ENCODE data around the gene KCNQ1.

Gene KCNQ1

DNA sequence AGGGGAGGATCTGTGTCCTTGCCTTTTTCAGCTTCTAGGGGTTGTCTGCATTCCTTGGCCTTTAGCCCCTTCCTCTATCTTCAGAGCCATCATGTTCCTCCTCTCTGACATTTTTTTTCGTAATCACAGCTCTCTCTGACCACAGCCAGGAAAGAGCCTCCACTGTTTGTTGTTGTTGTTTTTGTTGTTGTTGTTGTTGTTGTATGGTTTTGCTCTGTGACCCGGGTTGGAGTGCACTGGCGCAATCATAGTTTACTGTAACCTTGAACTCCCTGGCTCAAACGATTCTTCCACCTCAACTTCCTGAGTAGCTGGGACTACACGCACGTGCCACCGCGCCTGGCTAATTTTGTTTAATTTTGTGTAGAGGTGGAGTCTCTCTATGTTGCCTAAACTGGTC lies 310.3 kb downstream of the KCNQ1 start:
- TF ChIP-seq, protein P1, sequence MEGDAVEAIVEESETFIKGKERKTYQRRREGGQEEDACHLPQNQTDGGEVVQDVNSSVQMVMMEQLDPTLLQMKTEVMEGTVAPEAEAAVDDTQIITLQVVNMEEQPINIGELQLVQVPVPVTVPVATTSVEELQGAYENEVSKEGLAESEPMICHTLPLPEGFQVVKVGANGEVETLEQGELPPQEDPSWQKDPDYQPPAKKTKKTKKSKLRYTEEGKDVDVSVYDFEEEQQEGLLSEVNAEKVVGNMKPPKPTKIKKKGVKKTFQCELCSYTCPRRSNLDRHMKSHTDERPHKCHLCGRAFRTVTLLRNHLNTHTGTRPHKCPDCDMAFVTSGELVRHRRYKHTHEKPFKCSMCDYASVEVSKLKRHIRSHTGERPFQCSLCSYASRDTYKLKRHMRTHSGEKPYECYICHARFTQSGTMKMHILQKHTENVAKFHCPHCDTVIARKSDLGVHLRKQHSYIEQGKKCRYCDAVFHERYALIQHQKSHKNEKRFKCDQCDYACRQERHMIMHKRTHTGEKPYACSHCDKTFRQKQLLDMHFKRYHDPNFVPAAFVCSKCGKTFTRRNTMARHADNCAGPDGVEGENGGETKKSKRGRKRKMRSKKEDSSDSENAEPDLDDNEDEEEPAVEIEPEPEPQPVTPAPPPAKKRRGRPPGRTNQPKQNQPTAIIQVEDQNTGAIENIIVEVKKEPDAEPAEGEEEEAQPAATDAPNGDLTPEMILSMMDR (IDR thresholded peaks at IDR 0.05; ENCODE audit: borderline replicate concordance, insufficient read depth, low read depth, low read length): no peak
- H3K4me3 ChIP-seq (ENCODE audit: low read depth, low read length): no peak overlapping the region

DNA sequence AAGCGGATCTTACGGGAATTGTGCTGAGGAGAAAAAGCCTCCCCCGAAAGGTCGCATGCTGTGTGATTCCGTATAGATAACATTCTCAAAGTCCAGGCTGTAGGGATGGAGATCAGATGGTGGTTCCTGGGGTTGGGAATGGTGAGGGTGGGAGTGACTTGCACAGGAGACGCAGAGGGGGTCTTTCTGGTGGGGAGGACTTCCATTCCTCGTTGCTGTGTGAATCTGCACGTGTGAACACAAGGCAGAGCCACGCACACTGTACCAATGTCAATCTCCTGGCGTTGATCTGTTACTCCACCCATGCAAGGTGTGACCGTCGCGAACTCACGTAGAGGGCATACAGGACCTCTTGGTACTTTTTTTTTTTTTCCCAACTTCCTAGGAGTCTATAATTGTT lies 313.9 kb downstream of the KCNQ1 start:
- TF ChIP-seq, protein P1 (IDR thresholded peaks at IDR 0.05; ENCODE audit: borderline replicate concordance, insufficient read depth, low read depth, low read length): no peak
- H3K4me3 ChIP-seq (ENCODE audit: low read depth, low read length): no peak overlapping the region

DNA sequence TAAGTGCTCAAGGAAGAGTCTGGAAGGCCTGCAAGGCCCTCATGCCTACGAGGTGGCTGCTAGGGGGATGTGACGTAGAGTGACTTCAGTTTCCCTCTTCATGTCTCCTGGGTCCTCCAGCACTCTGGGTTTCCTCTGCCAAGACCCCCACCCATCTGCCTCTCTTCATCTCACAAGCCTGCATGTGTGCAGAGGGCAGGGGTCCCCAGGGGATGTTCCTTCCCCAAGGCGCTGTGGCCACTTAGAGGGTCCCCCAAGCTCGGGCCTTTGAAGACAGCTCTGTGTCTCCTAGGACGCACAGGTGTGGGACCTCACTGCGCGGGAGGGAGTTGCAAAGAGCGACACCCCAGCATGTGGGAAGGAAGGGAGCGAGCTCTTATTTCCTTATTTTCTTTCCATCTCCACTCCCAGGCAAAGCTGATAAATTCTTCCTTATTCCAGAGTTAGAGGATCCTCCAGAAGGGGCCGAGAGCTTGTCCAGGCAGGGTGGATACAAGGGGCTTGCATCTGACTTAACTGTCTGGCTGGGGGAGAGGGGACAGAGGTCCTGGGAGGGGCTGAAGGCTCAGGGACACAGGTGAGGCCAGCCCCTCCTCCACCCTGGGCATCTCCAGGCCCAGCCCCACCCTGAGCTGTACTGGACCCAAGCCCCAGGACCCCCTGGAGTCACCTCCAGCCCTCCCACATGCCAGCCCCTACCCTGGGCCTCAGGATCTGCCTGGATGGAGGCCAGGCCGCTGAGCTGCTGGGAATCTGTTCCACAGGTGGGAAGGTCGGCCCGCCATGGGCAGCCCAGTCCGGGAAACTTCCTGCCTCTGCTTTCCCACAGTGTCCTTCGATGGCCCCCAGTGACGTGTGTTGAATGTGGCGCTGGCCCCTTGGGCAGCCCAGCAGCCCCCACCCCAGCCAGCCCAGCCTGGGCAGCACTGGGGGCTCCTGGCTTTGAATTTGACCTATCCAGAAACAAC lies 314.7 kb downstream of the KCNQ1 start:
- H3K4me3 ChIP-seq (ENCODE audit: low read depth, low read length): no peak overlapping the region
- TF ChIP-seq, protein P1 (IDR thresholded peaks at IDR 0.05; ENCODE audit: borderline replicate concordance, insufficient read depth, low read depth, low read length): no peak

DNA sequence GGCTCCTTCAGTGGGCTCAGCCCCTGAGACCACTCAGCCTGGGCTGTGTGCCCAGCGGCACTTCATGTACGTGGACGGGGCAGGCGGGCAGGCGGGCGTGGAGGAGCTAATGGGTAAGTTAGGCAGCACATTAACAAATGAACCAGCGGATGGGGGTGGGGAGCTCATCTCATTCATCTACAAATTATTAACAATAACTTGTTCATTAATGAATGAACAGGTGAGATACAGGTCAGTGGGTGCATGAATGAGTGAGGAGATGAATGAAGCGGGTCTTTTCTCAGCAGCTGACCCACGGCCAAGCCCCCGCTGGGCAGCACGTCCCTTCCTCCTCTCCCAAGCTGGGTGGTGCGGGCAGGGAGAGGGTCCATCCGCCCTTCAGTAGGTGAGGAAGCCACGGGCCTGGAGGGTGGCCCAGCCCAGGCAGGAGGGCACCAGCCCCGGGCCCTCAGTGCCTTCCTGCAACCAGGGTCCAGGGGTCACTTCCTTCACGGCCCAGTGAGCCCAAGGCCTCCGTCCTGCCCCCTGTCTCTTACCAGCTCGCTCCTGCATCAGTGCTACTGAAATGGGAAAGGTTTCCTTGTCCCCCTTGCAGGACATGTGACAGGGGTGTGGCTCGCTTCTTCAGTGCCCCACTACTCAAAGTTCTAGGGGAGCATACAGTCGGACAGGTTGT lies 315.5 kb downstream of the KCNQ1 start:
- H3K4me3 ChIP-seq (ENCODE audit: low read depth, low read length): no peak overlapping the region
- TF ChIP-seq, protein P1 (IDR thresholded peaks at IDR 0.05; ENCODE audit: borderline replicate concordance, insufficient read depth, low read depth, low read length): no peak

DNA sequence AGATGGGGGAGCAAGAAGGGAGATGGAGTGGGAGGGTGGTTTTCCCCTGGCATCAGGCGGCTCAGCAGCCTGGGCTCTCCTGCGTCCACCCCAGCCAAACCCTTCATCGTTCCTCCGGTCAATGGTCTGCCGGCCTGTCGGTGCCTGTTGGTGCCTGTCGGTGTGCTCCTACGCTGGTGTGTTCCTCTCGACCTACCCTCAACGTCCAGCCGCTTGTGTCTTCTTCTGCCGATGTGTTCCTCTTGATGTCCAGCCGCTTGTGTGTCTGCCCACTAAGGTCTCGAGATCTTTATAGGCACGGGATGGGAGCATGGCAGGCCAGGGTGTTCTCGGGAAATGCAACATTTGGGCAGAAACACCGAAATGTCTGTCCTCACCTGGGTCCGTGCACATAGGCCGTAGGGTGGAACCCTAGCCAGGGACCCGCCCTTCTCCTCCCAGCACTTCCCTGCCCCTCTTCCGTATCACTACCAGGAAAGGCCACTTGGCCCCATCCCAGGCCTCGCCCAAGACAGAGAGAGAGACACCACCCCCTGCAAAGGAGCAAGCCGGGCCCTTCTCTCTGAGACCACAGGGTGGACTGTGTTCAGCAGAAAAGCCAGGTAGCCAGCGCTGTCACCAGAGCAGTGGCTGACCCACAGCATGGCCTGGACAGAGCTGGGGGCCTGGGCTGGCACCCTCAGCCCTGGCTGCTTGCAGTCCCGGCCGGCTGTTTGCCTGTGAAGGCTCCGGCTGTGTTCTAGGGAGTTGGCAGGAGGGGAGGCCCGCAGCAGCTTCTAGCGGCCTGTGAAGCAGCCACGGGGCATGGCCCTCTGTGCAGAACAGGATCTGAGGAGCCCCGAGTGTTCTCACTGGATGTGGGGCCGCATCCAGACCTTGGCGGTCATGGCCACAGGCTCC lies 316.6 kb downstream of the KCNQ1 start:
- TF ChIP-seq, protein P1 (IDR thresholded peaks at IDR 0.05; ENCODE audit: borderline replicate concordance, insufficient read depth, low read depth, low read length): no peak
- H3K4me3 ChIP-seq (ENCODE audit: low read depth, low read length): no peak overlapping the region

DNA sequence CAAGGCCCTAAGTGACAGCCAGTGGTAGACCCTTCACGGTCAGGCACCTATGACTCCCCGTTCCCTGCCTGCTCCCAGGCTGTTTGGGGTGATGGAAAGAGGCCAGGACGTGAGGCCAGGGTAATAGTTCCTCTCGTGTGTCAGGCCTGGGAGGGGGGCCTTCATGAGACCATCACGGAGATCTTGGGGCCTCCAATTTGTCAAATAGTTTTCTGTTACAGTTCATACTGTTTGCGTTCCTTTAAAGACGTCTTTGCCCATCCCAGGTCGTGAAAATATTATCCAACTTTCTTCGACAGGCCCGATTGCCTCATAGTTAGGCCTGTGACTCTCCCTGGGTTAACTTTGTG lies 317.2 kb downstream of the KCNQ1 start:
- TF ChIP-seq, protein P1 (IDR thresholded peaks at IDR 0.05; ENCODE audit: borderline replicate concordance, insufficient read depth, low read depth, low read length): no peak
- H3K4me3 ChIP-seq (ENCODE audit: low read depth, low read length): no peak overlapping the region

Measured in GM12875 (cell line).